ENCODE measurements around the gene SEMA4D.

GRCh38 chr9:89547000-89547399, 49.1 kb upstream of the SEMA4D start:
- TF ChIP-seq TAF1 (IDR thresholded peaks at IDR 0.05; ENCODE audit: borderline replicate concordance, low read depth, low read length) (no peak), POLR2AphosphoS5 (IDR thresholded peaks at IDR 0.05; ENCODE audit: low read depth, low read length) (no peak), POLR2A (IDR thresholded peaks at IDR 0.05; ENCODE audit: low read depth, low read length) (no peak)

All from GM12892 (cell line).